ENCODE measurements around the gene UTP11.

Gene UTP11

DNA sequence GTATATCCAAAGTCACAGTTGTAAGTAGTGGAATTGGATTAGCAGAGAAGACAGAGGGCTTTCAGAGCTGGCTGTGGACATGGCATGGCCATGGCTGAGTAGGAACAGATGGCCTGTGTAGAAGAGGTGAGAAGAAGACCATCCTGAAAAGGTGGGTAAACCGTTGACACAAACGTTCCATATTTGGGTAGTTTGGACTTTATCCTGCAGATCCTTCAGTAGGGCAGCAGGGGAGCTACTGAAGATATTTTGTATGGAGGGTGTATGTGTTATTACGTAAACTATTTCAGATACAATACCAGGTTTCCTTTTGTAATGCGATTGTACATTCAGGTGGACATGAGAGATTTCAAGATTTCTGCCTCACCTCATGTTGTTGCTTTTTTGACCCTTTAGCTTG, 1.6 kb downstream of the UTP11 start:
- no peak overlapping the region for H3K4me3 ChIP-seq (ENCODE audit: low read depth, low read length)

DNA sequence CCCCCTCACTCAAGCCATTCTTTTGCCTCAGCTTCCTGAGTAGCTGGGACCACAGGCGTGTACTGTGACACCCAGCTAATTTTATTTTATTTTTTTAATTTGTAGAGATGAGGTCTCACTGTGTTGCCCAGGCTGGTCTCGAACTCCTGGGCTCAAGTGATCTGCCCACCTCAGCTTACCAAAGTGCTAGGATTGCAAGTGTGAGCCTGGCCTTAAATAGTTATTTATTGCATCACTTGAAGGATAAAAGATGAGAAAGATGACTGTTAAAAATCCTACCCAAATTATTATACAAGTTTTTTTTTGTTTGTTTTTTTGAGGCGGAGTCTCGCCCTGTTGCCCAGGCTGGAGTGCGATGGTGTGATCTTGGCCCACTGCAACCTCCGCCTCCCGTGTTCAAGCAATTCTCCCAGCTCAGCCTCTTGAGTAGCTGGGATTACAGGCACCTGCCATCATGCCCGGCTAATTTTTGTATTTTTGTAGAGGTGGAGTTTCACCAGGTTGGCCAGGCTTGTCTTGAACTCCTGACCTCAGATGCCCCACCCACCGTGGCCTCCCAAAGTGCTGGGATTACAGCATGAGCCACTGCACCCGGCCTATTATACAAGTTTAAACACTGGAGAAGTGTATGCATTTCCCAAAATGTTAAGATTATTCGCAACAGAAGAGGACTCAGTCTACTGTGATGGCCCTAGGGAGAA, 2.3 kb downstream of the UTP11 start:
- TF ChIP-seq, protein P1, sequence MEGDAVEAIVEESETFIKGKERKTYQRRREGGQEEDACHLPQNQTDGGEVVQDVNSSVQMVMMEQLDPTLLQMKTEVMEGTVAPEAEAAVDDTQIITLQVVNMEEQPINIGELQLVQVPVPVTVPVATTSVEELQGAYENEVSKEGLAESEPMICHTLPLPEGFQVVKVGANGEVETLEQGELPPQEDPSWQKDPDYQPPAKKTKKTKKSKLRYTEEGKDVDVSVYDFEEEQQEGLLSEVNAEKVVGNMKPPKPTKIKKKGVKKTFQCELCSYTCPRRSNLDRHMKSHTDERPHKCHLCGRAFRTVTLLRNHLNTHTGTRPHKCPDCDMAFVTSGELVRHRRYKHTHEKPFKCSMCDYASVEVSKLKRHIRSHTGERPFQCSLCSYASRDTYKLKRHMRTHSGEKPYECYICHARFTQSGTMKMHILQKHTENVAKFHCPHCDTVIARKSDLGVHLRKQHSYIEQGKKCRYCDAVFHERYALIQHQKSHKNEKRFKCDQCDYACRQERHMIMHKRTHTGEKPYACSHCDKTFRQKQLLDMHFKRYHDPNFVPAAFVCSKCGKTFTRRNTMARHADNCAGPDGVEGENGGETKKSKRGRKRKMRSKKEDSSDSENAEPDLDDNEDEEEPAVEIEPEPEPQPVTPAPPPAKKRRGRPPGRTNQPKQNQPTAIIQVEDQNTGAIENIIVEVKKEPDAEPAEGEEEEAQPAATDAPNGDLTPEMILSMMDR (IDR thresholded peaks at IDR 0.05; ENCODE audit: borderline replicate concordance, insufficient read depth, low read depth, low read length) = no peak
- no peak overlapping the region for H3K4me3 ChIP-seq (ENCODE audit: low read depth, low read length)

More for the DNA sequence above, 1.6 kb downstream of the UTP11 start:
- TF ChIP-seq, protein P1 (IDR thresholded peaks at IDR 0.05; ENCODE audit: borderline replicate concordance, insufficient read depth, low read depth, low read length) = no peak

DNA sequence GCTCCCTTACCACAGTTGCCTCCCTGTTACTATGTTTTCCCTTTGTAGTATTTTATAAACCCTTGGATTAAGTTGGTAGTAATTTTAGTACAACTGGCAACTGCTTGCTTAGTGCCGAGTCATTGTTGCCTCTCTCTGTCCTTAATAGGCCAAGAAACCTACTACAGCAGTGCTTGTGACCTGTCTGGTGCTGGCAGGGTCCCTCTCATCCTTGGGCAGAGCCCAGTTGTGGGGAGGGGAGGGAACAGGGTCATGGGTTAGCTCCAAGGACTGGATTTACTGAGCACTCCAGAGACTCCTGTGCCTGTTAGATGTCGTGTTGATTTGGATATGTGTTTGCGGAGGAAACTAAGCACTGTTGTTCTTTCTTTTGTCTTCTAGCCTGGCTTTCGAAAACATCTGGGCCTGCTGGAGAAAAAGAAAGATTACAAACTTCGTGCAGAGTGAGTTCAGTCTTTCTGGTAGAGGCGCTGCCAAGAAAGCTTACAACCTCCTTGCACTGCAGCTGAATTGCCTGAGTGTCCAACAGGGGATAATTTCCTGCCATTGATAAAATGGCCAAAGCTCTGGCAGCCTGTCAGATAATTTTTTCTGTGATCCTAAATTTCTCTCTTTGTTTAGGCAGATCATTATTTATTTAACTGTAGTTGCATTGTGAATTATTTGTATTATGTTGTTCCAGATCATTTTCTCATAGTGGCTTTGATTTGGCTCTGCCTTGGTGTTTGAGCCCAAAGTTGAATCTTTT, 3.6 kb downstream of the UTP11 start:
- no peak overlapping the region for H3K4me3 ChIP-seq (ENCODE audit: low read depth, low read length)
- TF ChIP-seq, protein P1 (IDR thresholded peaks at IDR 0.05; ENCODE audit: borderline replicate concordance, insufficient read depth, low read depth, low read length) = no peak

DNA sequence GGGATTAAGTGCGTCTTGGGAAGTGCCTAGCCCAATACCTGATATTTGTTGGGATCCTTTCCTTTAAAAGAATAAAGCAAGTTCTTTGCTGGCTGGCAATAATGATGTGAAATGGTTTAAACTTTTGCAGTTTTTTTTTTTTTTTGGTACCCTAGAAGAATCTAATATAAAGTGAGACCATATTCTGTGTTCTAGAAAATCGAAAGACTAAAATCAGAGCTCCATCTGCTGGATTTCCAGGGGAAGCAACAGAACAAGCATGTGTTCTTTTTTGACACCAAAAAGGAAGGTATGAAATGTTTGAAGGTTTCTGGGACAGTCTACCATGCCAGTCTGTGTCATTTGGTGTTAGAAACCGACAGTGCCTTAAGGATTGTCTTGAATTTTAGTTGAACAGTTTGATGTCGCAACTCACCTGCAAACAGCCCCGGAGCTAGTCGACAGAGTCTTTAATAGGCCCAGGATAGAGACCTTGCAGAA, 6.4 kb downstream of the UTP11 start:
- TF ChIP-seq, protein P1 (IDR thresholded peaks at IDR 0.05; ENCODE audit: borderline replicate concordance, insufficient read depth, low read depth, low read length) = peak; percentile 38; the same call in 1 of the 2 replicates
- no peak overlapping the region for H3K4me3 ChIP-seq (ENCODE audit: low read depth, low read length)

DNA sequence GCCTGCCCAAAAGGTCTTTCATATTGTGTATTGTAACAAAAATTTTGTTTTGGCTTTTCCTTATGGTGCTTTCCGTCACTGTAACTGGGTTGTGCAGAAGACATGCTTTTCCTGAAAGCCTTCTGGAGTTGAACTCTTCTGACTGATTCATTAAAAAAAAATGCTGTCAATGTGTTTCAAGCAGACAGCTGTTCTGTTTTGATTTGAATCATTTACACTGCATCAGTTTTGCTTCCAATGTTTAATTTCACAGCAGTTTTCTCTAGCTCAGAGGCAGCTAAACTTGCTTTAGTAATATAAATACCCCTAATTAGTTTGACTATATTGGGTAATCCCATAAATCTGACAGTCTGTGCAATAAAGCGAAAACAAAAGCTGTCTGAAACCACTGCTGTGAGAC, 7.9 kb downstream of the UTP11 start:
- TF ChIP-seq, protein P1 (IDR thresholded peaks at IDR 0.05; ENCODE audit: borderline replicate concordance, insufficient read depth, low read depth, low read length) = no peak
- no peak overlapping the region for H3K4me3 ChIP-seq (ENCODE audit: low read depth, low read length)

DNA sequence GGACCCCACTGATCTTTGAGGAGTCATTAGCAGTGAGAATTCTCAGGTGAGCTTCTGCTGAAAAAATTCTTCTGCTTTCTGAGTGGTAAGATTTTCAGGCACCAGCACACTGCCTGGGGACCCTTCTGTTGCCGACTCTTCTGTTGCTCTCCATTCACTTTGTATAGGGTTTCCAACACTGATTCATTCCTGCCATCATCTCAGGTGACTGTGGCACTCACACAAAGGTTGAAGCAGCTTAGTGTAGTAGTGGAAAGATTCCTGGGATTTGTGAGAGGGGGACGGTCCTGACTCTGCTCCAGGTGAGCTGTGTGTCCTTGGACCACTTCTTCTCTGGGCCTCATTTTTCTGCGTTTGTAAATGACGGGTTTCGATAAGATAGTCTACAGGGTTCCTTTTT, 9.4 kb downstream of the UTP11 start:
- TF ChIP-seq, protein P1 (IDR thresholded peaks at IDR 0.05; ENCODE audit: borderline replicate concordance, insufficient read depth, low read depth, low read length) = no peak
- no peak overlapping the region for H3K4me3 ChIP-seq (ENCODE audit: low read depth, low read length)
